HK-2 (cell line): ENCODE data around the gene IFIT1B.
"Not testable (repeated sequence)": the region's sequence is repeated elsewhere in the genome, so short reads cannot be mapped to it uniquely, and the experiment has no call there.

Experiments used
- DNase-seq: peaks from one replicate; pipeline ENCODE4 v3.0.0-alpha.2; 2018; ENCODE audit not compliant: unreplicated experiment

IFIT1B gene, protein sequence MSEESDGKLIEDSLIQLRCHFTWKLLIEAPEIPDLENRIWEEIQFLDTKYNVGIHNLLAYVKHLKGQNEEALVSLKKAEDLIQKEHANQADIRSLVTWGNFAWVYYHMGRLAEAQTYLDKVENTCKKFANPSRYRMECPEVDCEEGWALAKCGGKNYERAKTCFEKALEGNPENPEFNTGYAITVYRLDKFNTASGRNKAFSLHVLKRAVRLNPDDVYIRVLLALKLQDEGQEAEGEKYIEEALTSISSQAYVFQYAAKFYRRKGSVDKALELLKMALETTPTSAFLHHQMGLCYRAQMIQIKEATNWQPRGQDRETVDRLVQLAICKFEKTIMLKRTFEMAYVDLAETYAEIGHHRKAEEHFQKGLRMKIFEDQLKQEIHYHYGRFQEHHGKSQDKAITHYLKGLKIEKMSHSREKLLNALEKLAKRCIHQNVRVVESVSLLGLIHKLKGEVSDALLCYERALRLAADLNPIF

DNA sequence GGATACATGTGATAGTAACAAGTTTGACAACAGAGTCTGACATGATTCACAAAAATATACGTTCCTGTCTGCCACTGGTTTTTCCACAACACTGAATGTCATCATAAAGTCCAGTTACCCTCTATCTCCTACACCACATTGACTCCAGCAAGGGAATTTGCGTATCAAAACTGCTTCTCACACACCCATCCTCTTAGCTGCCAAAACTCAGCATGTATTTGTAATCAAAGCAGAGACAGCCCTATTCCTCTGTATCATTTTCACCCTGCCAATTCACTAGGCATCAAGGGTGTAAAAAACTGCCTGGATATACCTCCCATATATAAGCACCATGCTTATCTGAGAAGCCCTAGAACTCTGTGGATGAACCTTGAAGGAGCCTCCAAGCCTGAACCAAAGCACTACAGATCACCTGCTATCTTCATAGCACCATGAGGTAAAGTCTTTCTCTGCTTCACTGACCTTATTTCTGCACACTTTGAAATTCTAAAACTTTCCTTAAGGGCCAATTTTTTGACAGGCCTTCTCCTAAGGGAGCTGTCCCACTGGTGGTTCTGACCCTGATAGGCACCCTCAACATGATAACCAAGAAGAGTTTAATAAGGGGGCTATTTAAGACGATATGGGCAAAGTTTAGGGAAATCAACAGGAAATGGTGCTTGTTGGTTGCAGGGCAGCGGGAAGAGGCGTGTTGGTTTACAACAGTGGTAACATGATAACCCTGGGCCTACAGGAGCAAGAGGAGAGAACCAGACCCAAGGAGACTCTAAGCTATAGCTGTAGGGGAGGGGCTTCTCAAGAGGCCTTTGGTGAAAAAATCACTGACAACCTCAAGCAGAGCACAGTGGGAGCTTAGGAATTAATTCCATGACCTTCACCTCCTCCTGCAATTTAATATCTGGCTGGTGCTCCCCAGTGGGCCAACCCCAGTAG lies at the start of gene IFIT1B:
Gene IFIT1B (plus strand): TSS at position 352 of the 933 bp plus-strand sequence. CDS start 80 bp downstream, at position 432.
- no peak for DNase-seq

DNA sequence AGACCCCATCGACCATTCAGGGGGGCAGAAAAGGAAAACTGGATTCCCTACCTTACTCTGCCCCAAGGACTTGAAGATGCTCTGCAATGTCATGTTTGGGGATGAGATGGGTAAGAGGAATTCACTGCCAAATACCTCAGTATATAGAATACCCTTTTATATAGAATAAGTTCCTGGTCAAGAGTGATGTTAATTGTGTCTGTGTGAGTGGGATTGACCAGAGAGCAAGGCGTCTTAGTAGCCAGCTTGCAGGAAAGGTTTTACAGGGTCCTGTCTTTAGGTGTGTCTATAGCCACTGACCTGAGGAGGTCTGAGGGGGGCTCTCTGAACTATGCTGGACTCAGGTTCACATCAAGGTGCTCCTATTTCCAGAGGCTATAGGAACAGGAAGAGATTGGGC lies 48.7 kb upstream of the IFIT1B start:
- no peak for DNase-seq

DNA sequence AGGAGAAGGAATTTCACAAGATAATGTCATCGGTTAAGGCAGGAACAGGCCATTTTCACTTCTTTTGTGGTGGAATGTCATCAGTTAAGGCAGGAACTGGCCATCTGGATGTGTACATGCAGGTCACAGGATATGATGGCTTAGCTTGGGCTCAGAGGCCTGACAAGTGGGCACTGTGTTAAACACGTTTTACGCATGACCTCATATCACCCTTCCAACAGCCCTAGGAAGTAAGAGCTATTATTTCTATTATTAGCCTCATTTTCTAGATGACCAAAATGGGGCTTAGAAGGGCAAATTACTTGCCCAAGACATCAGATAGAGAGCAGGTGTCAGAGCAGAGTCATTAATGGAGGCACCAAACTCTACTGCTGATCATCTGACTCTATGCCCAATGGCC lies 47.8 kb upstream of the IFIT1B start:
- DNase-seq = not testable (repeated sequence)

DNA sequence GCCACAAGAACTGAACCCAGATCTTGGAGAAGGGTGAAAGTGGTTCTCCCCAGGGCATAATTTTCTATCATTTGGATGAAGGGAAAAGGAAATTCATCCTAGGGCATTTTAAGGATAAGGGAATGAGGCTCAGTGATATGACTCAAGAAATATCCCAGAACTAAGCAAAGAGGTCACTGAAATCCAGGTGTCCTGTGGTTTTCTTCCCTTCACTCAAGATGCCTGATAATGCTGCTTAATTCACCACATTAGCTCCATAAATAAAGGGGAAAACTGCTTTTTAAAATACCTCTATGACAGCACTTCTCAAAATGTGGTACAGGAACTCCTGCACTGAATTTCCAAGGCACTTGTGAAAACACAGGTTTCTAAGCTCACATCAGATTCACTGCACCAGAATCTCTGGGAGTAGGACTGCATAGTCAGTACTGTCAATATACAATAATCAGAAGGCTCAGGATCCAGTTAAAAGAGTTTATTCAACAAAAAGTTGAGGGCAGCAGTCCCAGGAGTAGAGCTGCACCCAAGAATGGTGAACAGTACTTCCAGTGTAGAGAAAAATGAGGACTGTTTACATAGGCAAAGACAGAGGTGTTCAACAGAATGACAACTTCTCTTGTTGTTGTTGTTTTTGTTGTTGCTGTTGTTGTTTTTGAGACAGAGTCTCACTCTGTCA lies 47.2 kb upstream of the IFIT1B start:
- DNase-seq = no peak

DNA sequence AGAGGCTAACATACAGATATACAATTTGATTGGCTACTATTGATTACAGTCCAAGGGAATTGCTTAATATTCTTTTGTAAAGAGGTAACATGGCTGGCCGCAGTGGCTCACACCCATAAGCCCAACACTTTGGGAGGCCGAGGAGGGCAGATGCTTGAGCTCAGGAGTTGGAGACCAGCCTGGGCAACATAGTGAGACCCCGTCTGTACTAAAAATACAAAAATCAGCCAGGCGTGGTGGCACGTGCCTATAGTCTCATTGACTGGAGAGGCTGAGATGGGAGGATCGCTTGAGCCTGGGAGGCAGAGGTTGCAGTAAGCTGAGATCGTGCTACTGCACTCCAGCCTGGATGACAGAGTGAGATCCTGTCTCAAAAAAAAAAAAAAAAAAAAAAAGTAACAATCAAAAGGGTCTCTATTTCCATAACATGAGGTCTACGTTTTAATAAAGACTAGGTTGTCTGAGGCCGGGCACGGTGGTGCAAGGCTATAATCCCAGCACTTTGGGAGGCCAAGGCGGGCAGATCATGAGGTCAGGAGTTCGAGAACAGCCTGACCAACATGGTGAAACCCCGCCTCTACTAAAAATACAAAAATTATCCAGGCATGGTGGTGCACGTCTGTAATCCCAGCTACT lies 46.3 kb upstream of the IFIT1B start:
- not testable (repeated sequence) for DNase-seq

DNA sequence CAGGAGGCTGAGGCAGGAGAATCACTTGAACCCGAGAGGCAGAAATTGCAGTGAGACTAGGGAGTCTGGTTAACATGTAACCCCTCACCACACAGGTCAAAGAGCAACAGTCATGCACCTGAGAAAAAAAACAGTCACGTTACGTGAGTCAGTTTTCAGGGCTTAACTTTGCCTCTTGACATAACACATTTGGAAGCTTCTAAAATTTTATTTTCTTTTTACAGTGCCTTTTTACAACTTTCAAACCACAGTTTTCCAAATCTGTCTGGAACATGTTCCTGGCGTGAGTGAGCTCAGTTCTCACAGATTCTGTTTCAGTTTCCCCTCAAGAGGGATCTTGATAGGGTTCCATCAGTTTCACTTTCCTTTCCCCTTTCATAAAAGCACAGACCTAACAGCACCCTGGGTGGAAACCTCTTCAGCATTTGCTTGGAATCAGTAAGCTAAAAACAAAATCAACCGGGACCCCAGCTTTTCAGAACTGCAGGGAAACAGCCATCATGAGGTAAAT lies 45.7 kb upstream of the IFIT1B start:
- peak; percentile 24 for DNase-seq

DNA sequence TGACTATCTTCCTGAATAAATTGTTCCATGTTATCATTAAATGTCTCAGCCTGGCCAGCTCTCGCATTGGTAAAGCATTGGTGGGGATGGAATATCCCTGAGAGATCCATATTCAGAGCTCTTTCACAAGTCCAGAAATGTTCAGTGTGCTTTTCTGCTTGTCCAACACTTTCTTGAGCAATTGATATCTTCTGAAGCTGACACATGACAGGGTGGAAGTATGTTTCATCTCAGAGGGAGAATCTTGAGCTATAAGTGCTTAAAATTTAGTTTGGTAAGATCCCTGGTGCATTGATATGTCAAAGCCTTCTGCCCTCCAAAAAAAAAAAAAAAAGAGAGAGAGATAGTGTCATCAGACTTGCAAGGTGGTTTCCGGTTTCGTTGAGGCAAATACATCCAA lies 42.6 kb upstream of the IFIT1B start:
- DNase-seq = no peak

DNA sequence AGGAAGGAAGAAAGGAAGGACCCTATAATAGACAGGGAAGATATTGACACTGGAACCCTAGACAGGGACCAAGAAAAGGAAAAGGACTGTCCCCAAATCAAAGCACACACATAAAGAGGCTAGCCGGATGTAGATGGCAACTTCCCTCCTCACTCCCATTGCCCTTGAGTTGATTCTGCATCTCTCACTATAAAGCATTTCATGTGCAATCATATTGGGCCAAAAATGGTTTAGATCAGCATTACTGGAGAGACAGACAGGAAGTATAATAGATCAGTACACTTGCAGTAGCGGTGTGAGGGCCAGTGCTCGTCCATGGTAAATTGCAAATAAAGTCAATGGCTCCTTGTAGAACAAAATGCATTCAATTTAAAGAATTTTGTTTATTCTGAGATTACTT lies 41.6 kb upstream of the IFIT1B start:
- DNase-seq = no peak

DNA sequence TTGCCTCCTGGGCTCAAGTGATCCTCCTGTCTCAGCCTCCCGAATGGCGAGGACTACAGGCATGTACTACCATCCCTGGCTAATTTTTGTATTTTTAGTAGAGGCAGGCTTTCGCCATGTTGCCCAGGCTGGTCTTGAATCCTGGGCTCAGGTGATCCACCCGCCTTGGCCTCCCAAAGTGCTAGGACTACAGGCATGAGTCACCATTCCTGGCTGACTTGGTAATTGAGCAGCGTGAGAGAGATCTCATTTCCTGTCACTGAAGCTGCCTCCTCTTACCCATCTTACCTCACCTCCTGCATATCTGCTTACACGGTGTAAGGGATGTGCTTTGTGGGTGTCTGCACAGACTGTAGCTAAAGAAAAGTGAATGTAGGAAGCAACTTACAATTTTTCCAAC lies 40.4 kb upstream of the IFIT1B start:
- DNase-seq = peak; percentile 76

DNA sequence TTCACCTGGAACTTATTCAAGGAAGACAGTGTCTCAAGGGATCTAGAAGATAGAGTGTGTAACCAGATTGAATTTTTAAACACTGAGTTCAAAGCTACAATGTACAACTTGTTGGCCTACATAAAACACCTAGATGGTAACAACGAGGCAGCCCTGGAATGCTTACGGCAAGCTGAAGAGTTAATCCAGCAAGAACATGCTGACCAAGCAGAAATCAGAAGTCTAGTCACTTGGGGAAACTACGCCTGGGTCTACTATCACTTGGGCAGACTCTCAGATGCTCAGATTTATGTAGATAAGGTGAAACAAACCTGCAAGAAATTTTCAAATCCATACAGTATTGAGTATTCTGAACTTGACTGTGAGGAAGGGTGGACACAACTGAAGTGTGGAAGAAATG lies 39.1 kb upstream of the IFIT1B start:
- no peak for DNase-seq

DNA sequence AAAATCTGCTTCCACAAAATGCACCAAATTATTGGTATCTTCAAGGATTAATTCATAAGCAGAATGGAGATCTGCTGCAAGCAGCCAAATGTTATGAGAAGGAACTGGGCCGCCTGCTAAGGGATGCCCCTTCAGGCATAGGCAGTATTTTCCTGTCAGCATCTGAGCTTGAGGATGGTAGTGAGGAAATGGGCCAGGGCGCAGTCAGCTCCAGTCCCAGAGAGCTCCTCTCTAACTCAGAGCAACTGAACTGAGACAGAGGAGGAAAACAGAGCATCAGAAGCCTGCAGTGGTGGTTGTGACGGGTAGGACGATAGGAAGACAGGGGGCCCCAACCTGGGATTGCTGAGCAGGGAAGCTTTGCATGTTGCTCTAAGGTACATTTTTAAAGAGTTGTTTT lies 38.0 kb upstream of the IFIT1B start:
- no peak for DNase-seq

DNA sequence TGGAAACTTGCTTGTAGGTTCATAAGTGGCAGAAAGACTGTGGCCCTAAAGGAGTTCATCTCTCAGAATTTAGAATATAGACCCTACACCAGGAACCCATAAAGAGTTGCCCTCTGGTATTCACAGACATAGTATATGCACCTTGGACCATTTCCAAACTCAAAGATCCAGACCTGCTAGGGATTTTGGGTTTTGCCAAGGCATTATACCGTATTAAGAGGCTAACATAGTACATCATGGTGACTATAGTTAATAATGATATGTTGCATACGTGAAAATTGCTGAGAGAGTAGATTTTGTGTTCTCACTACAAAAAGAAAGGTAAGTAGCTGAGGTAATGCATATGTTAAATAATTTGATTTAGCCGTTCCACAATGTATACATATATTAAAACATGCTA lies 36.2 kb upstream of the IFIT1B start:
- no peak for DNase-seq

DNA sequence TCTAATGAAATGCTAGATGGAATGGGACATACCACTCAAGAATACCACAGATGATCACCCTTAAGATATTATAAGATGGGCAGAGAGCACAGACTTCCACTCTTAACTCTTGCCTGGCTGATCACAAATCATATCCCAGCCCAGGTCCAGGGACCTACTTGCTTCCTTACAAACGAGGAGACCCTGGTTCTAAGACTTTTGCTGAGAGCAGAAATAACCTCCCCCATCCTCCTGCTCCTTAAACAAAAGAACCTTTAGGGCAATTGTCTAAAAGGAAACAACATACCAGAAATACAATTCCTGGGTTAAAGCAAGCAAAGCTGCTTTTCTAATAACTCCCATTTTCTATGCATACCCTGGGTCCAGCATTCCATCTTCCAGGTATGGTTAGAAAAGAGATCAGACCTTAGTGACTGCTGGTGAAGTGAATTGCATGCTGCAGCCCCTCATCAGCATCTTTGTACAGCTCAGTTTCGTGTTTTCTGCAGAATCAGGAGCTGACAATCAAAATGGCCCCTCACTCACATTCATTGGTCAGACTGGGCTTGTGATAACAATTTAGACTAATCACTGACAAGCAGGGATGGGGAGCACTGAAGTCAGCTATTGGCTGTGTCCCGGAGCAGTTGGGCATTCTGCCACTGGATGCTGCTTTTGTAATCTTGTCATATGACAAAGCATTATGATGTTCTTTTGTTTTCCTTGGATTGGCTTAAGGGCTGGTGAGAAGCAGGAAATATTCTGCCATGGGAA lies 35.5 kb upstream of the IFIT1B start:
- DNase-seq = no peak

DNA sequence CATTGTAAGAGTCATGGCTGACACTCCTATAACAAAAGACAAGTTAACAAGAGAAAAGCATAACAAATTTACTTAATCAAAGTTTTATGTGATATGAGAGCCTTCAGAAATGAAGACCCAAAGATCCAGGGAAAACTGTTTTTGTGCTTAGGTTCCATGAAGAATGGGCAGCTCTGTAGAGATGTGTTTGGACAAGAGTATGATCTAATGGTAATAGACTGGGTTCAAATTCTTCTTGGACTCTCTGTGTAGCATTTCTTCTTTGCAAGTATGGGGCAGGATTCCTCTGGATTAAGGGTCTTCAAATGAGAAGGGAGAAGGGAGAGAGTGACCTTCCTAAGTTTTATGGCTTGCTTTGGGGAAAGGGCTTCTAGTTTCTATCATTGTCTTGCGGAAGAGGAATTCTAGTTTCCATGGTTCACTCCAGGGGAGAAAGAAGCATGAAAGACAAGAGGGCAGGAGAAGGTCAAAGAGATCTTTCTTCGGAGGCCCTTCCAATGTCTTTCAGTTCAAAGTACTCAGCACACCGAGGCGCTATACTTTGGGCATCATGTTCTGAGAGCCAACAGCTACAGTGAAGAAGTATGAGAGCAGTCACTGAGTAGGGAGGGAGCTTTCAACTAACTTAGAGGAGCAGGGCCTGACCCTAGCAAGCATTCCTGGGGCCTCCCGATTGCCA lies 34.6 kb upstream of the IFIT1B start:
- no peak for DNase-seq

DNA sequence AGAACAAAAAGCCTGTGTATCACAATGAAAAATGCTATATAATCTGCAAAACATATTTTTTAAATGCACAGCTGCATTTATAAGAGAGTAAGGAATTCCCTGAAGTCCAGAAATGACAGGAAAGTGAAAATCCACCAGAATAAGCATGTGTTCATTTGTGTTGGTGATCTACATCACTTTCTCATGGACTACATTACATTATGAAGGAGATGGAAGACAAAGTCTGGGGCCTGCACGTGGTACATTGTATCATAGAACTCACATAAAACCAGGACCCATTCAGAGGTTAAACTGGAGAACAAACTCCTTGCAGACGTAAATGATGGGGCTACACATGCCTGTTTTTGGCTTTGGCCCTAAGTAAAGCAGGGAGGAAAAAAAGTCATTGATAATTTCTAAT lies 33.7 kb upstream of the IFIT1B start:
- no peak for DNase-seq

DNA sequence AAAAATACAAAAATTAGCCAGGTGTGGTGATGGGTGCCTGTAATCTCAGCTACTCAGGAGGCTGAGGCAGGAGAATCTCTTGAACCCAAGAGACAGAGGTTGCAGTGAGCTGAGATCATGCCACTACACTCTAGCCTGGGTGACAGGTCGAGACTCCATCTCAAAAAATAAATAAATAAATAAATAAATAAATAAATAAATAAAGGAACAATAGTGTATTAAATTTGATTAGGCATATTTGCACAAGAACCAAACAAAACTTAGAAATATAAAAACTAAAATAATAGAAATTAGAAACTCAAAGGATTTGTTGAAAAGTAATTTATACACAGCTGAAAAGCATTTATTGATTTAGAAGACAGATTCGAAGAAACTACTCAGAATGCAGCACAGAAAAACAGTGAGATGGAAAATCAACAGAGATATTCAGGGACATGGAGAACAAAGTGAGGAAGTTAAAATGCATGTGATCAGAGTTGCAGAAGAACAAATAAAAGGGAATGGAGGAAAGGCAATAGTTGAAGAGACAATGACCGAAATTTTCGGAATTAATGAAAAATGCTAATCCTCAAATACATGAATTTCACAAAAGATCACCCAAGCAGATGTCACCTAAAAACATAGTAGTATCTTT lies 32.4 kb upstream of the IFIT1B start:
- DNase-seq = no peak

DNA sequence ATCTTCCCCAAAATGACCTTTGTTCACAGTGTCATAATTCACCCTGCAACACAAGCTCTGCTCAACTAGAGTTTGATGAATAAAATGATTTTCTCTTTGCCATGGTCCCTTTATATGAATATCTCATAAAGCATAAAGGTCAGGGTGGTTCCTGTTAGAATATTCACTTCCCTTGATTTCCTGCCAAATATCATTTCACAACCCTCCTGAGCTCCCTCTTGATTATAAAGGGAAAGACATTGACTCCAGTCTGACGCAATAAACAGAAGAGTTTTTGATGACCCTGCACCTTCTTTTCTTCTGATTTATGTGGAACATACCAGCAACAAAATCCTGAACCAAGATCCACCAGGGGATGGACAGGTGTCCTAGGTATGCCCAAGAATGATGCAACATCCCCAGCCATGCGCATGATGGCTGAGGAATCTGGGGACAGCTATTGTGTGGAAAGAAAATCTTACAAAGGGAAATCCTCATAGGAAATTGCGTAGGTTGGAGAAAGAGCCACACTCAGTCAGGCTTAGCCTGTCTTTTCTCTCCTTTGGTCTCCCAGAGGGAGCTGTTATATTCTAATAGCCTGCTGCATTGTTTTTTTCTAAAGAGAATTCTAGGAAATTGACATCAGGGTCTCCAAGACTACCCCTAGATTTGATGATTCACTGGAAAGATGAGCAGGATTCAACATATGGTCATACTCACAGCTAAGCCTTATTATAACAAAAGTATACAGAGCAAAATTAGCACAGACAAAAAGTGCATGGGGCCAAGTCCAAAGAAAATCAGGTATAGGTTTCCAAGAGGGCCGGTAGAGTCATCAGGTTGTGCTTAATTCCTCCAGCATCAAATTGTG lies 31.2 kb upstream of the IFIT1B start:
- DNase-seq = no peak

DNA sequence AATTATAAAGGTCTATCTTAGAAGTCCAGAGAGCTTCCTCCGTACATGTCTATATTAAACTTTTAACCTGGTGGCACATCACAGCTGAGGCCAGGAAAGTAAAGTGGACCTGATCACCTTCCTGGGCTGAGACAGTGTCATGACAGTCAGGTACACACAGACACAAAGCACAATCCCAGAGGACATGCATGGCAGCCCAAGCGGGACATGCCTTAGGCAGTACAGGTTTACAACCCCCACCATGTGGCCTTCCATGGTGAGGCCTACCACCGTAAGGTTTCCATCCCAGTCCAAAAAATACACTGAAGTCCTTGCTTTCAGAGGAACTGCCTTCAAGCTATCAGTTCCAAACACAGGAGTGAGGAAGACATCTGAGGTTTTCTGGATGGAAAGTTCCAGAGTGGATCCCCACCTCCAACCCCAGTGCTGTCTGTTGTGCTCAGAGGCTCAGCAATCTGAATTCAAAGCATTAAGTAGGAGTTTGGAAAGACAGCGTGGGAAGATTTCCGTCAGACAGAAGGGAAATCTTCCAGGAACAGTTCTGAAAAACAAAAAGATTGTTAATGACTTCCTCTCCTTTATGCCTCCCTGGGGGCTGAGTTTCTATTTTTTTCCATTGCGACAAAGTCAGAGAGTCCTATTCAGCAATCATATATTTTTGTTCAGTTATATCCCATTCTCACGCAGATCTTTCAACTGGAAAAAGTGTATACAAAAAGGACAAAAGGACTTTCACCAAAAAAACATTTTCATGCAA lies 30.0 kb upstream of the IFIT1B start:
- DNase-seq = no peak
